ENCODE data around the gene JAG1.

- TF ChIP-seq CTCF (IDR thresholded peaks at IDR 0.05): no peak
- TF ChIP-seq POLR2A (IDR thresholded peaks at IDR 0.05): no peak
- TF ChIP-seq POLR2AphosphoS5 (IDR thresholded peaks at IDR 0.05): no peak
These were observed 15.6 kb downstream of the JAG1 start for GRCh38 chr20:10658051-10658823.

Measured in upper lobe of left lung (tissue), 4 donors.